Liver (tissue), 9 donors: ENCODE results near the gene F12. TPM values are rescaled to one million over a fixed set of nuclear protein-coding genes. Genes with fewer than 3 reads are reported as not detected.

Experiments used
- DNase-seq: peaks from one replicate; pipeline ENCODE4 v3.0.0-alpha.2; 2017; ENCODE audit warnings: low spot score
- H3K27ac ChIP-seq, 2 donors: one replicate each; pipeline ENCODE4 v1.7.0; 2013; ENCODE audit warnings: inconsistent platforms in 2 of 2, low read length in 2 of 2, control low read depth in 1 of 2, low read depth in 1 of 2, mild to moderate bottlenecking in 1 of 2
- H3K27me3 ChIP-seq, 4 donors: one replicate each; pipeline versions ENCODE4 v1.6.1 to v1.7.0; 2013; ENCODE audit warnings: low read length in 3 of 4, inconsistent platforms in 1 of 4, mild to moderate bottlenecking in 1 of 4, moderate library complexity in 1 of 4; ENCODE audit not compliant: control insufficient read depth in 4 of 4, insufficient read depth in 4 of 4
- H3K36me3 ChIP-seq, 4 donors: one replicate each; pipeline versions ENCODE4 v1.6.1 to v1.7.0; 2013; ENCODE audit warnings: low read length in 3 of 4, mild to moderate bottlenecking in 3 of 4, low read depth in 1 of 4, moderate library complexity in 1 of 4; ENCODE audit not compliant: control insufficient read depth in 4 of 4, insufficient read depth in 3 of 4
- H3K4me1 ChIP-seq, 4 donors: one replicate each; pipeline versions ENCODE4 v1.6.1 to v1.7.0; 2013; ENCODE audit warnings: low read length in 3 of 4, mild to moderate bottlenecking in 3 of 4, moderate library complexity in 1 of 4; ENCODE audit not compliant: control insufficient read depth in 4 of 4, insufficient read depth in 4 of 4
- H3K4me3 ChIP-seq, 3 donors: one replicate each; pipeline versions ENCODE4 v1.6.1 to v1.7.0; 2013; ENCODE audit warnings: low read length in 3 of 3, control low read depth in 1 of 3, low read depth in 1 of 3, mild to moderate bottlenecking in 1 of 3
- H3K9ac ChIP-seq, 2 donors: one replicate each; pipeline ENCODE4 v1.7.0; 2013; ENCODE audit warnings: low read length in 2 of 2, mild to moderate bottlenecking in 2 of 2, moderate library complexity in 2 of 2, control low read depth in 1 of 2, low read depth in 1 of 2
- H3K9me3 ChIP-seq, 4 donors: one replicate each; pipeline versions ENCODE4 v1.6.1 to v1.7.0; 2013; ENCODE audit warnings: low read length in 3 of 4; ENCODE audit not compliant: control insufficient read depth in 4 of 4
- ATF3 ChIP-seq: IDR thresholded peaks from 2 replicates; pipeline ENCODE4 v1.6.1; 2016; ENCODE audit warnings: antibody characterized with exemption
- CTCF ChIP-seq: fragments of 150-350 bp; IDR thresholded peaks from 2 replicates; pipeline ENCODE4 v1.5.1; 2017; ENCODE audit warnings: improper control_type of control experiment, low read depth, low read length; ENCODE audit not compliant: missing input control
- EGR1 ChIP-seq, 2 donors: IDR thresholded peaks; 2 replicates each; pipeline ENCODE4 v1.6.1; 2016 to 2018; ENCODE audit warnings: antibody characterized with exemption in 2 of 2, low read depth in 2 of 2
- FOXA1 ChIP-seq: IDR thresholded peaks from 2 replicates; pipeline ENCODE4 v1.6.1; 2016; ENCODE audit warnings: antibody characterized with exemption
- FOXA2 ChIP-seq: IDR thresholded peaks from 2 replicates; pipeline ENCODE4 v1.6.1; 2016; ENCODE audit warnings: antibody characterized with exemption
- GABPA ChIP-seq, 2 donors: IDR thresholded peaks in 1 of 2; conservative IDR thresholded peaks in 1 of 2; 2 replicates each; pipeline ENCODE4 v1.6.1; 2016; ENCODE audit warnings: antibody characterized with exemption in 2 of 2, mild to moderate bottlenecking in 1 of 2, moderate library complexity in 1 of 2
- HNF4A ChIP-seq, 2 donors: conservative IDR thresholded peaks; 2 replicates each; pipeline ENCODE4 v1.6.1; 2016; ENCODE audit warnings: antibody characterized with exemption in 2 of 2, mild to moderate bottlenecking in 2 of 2
- HNF4G ChIP-seq: IDR thresholded peaks from 2 replicates; pipeline ENCODE4 v1.6.1; 2016; ENCODE audit warnings: antibody characterized with exemption
- JUND ChIP-seq, 2 donors: IDR thresholded peaks; 2 replicates each; pipeline ENCODE4 v1.6.1; 2016; ENCODE audit warnings: antibody characterized with exemption in 2 of 2
- MAX ChIP-seq: IDR thresholded peaks from 2 replicates; pipeline ENCODE4 v1.6.1; 2016; ENCODE audit warnings: antibody characterized with exemption
- NR2F2 ChIP-seq: IDR thresholded peaks from 2 replicates; pipeline ENCODE4 v1.6.1; 2016; ENCODE audit warnings: antibody characterized with exemption
- RAD21 ChIP-seq, 2 donors: IDR thresholded peaks; 2 replicates each; pipeline ENCODE4 v1.6.1; 2016; ENCODE audit warnings: antibody characterized with exemption in 2 of 2, mild to moderate bottlenecking in 2 of 2
- REST ChIP-seq: IDR thresholded peaks from 2 replicates; pipeline ENCODE4 v1.6.1; 2016; ENCODE audit warnings: antibody characterized with exemption, mild to moderate bottlenecking
- RXRA ChIP-seq, 2 donors: IDR thresholded peaks; 2 replicates each; pipeline ENCODE4 v1.6.1; 2017 to 2018; ENCODE audit warnings: antibody characterized with exemption in 2 of 2, mild to moderate bottlenecking in 1 of 2
- SP1 ChIP-seq: IDR thresholded peaks from 2 replicates; pipeline ENCODE4 v1.6.1; 2018; ENCODE audit warnings: antibody characterized with exemption, mild to moderate bottlenecking
- TAF1 ChIP-seq: conservative IDR thresholded peaks from 2 replicates; pipeline ENCODE4 v1.6.1; 2016; ENCODE audit warnings: antibody characterized with exemption, mild to moderate bottlenecking
- YY1 ChIP-seq: IDR thresholded peaks from 2 replicates; pipeline ENCODE4 v1.6.1; 2016; ENCODE audit warnings: antibody characterized with exemption, mild to moderate bottlenecking
- ZBTB33 ChIP-seq: IDR thresholded peaks from 2 replicates; pipeline ENCODE4 v1.6.1; 2016; ENCODE audit warnings: antibody characterized with exemption
- WGBS: extraction: QIAGEN DNeasy Blood & Tissue Kit; methylation state at CpG from one replicate; pipeline ENCODE4 v1.1.7; 2013; 5-methylcytosine and 5-hydroxymethylcytosine counted together
- polyA plus RNA-seq, 2 donors: library from polyadenylated mRNA; stranded (reverse) in 1 of 2; unstranded in 1 of 2; fragments of 200-250 nt in 1 of 2; fragments of >200 nt in 1 of 2; fragmentation: Nextera tagmentation in 1 of 2; extraction: Ambion mirVana in 1 of 2; gene quantifications; one replicate each; pipeline versions ENCODE4 v1.2.1 to v1.2.3, GENCODE V29; 2013 to 2015
- total RNA-seq, 2 donors: library from RNA; depleted of rRNA; stranded (reverse); fragments of >200 nt; gene quantifications; one replicate each; pipeline ENCODE4 v1.2.3, GENCODE V29; 2014
- donor health status: healthy.
- donor health status: healthy.
- donor health status: healthy.
- donor health status: healthy.
- donor health status: healthy.

The F12 gene
- total and polyA plus RNA-seq, 4 donors, result 27.7 to 328 (median 275) TPM

- no peak overlapping the region for H3K27ac ChIP-seq
- DNase-seq, result no peak
- no peak overlapping the region for H3K4me3 ChIP-seq
- no peaks in the 10 kb centered on the region for H3K36me3 ChIP-seq
- H3K9me3 ChIP-seq, result no peaks in the 10 kb centered on the region
- TF ChIP-seq TAF1, result no peak
- TF ChIP-seq JUND (IDR thresholded peaks at IDR 0.05), result no peak
- no peak for TF ChIP-seq FOXA2
- no peak for TF ChIP-seq ATF3
- no peak for TF ChIP-seq EGR1 (IDR thresholded peaks at IDR 0.05; ENCODE audit: low read depth in 2 of 2)
- 91% methylated on average over 17 of the region's 17 CpGs for WGBS
- H3K27me3 ChIP-seq, result no peaks in the 10 kb centered on the region
- H3K9ac ChIP-seq, result no peak overlapping the region
- H3K4me1 ChIP-seq, result peaks cover 3 to 28% (median 15%) of the 10 kb centered on the region in 4 donors
These were observed 43.6 kb upstream of the F12 start for GRCh38 chr5:177452688-177453638.

GRCh38 chr5:177450667-177451424 is 41.5 kb upstream of the F12 start:
- no peak overlapping the region for H3K9ac ChIP-seq
- peaks cover 9 to 35% (median 19%) of the 10 kb centered on the region in 4 donors for H3K4me1 ChIP-seq
- H3K36me3 ChIP-seq, result no peaks in the 10 kb centered on the region
- whole genome bisulfite sequencing, result 90% methylated on average over 10 of the region's 10 CpGs
- DNase-seq, result no peak
- H3K27me3 ChIP-seq, result no peaks in the 10 kb centered on the region
- no peak overlapping the region for H3K27ac ChIP-seq
- H3K4me3 ChIP-seq, result no peak overlapping the region
- TF ChIP-seq HNF4G (no peak), MAX (no peak), HNF4A (conservative IDR thresholded peaks at IDR 0.05) (no peak), RXRA (IDR thresholded peaks at IDR 0.05) (no peak), REST (no peak), SP1 (no peak), FOXA2 (no peak), FOXA1 (no peak), CTCF (no peak), TAF1 (no peak), NR2F2 (no peak), RAD21 (IDR thresholded peaks at IDR 0.05) (no peak), ATF3 (no peak), GABPA (IDR thresholded peaks at IDR 0.05 in 1 of 2, conservative IDR thresholded peaks at IDR 0.05 in 1 of 2) (no peak), YY1 (no peak), ZBTB33 (no peak), EGR1 (IDR thresholded peaks at IDR 0.05; ENCODE audit: low read depth in 2 of 2) (no peak), JUND (IDR thresholded peaks at IDR 0.05) (no peak)
- H3K9me3 ChIP-seq, result no peaks in the 10 kb centered on the region
